Midbrain (tissue), 1 donor: ENCODE measurements around the gene COMMD10.

ENCODE experiments used
- DNase-seq: peaks from one replicate; lab custom pipeline; 2025; lab: John Stamatoyannopoulos, UW

COMMD10 gene

GRCh38 chr5:116225281-116225922 lies 140.6 kb downstream of the COMMD10 start:
- no peak for DNase-seq

DNA sequence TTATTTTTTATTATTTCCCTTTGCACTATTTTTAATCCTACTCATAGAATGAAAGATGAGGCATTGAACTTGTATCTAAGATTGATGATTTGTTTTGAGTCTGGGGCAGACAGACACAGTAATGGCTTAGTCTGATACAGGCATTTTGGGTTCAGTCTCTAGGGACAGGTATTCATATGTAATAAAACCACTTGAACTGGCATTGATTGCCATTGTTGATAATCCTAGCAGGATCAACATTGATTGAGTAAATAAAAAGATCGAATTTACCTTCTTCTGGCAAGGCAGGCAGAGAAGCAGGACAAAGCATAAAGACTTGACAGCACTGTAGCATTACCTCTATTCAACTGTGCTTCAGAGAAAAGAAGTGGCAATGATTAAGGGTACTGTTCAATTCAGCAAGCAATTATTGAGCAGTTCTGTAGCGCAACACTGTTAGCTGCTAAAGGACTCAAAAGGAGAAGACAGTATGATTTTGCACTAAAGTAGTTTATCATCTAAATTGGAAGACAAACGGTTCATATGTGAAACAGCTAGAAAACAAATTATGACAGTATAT lies 144.4 kb downstream of the COMMD10 start:
- no peak for DNase-seq

- no peak for DNase-seq
Observed at GRCh38 chr5:116231288-116231687, 146.5 kb downstream of the COMMD10 start.

DNA sequence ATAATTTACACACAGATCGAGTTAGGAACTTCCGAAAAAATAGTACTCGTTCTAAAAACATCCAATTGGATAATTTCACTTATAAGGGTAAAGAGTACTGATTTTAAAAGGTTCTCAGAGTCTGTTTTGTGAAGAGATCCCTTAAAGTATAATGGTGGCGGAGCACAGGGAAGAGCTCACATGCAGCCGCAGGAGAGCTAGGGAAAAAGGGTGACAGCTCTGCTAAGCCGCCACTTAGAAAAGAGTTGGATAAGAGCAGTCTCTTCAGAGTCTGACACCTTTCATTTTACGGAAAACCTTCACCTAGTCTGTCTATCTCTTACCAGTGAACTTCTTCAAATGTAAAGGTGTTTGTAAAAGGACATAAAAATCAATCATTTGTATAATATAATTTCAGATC lies 149.9 kb downstream of the COMMD10 start:
- DNase-seq = no peak

GRCh38 chr5:116237917-116238500 lies 153.2 kb downstream of the COMMD10 start:
- no peak for DNase-seq

- no peak for DNase-seq
Observed at GRCh38 chr5:116242343-116242742, 157.5 kb downstream of the COMMD10 start.

DNA sequence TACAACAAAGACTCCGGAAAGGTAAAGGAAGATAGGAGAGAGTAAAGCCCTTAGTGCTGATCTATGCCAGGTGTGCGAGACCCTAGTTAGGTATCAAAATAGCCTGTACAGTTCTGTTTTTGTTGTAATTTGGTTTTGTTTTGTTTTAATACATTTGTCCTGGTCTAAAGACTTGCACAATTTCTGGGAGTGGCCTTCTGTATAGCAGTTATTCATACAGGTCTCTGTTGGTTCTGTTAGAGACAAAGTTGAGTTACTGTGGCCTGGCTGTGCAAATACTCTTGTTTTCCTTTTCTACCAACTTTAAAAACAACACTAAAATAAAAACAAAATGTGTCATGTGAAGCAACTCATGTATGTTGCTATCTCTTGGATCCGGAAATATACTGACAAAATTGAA lies 163.6 kb downstream of the COMMD10 start:
- no peak for DNase-seq

DNA sequence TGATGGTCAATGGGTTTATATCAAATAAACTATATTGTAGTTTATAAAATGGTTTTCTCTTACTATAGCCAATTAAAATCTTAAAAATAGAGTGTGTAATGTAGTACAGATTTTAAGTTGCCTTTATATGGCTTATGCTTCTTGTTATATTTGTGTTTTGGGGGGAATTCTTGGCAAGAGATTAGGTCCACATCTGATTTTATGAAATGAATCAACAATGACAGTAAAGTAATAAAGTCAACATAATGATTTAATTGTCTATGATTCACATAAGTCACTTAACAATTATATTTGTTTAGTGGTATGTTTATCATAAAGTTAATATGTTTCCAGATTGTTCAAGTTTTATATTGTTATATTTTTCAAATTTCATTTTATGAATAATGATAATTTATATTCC lies 164.8 kb downstream of the COMMD10 start:
- no peak for DNase-seq

- no peak for DNase-seq
Observed at GRCh38 chr5:116256717-116257116, 171.9 kb downstream of the COMMD10 start.

DNA sequence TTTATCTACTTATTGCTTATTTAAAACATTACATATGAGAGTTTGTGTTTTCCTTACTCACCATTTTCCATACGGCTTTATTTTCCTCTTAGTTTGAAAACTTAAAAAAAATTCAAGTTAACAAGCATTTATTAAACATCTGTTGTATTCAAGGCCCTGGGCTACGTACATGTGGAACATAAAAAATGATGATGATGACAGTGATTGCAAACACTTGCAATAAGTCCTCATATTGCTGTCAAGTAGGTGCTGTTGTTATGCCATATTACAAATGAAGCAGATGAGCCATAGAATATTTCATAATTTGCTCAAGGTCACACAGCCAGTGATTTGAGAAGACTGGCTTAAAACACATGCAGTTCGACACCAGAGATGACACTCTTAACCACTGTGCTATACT lies 180.6 kb downstream of the COMMD10 start:
- DNase-seq = no peak

DNA sequence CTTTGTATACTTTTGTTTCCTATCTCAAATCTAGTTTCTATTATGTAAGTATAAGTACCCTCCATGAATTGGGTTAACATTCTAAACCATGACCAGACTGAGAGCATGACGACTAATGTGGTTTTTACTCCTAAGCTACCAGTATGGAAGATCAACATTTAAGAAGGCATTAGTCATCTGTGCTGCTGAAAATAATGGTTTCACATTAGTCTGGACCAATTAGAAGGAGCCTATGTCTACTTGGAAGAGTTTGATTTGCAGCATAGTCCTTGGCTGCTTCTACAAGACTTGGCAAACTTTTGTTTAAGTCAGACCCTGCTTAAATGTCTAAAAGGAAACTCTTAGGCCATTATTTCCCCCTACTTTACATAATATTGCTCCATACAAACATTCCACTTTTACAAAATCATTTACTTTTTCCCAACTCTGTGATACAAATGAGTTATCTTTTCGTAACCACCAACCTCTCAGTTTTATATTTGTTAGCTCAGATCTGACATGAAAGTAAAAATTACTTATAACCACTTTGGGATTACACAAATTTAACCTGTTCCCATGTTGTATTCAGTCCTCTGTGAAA lies 186.7 kb downstream of the COMMD10 start:
- DNase-seq = no peak

- DNase-seq = no peak
Observed at GRCh38 chr5:116272281-116272941, 187.6 kb downstream of the COMMD10 start.

GRCh38 chr5:116273448-116274242 lies 188.8 kb downstream of the COMMD10 start:
- no peak for DNase-seq

DNA sequence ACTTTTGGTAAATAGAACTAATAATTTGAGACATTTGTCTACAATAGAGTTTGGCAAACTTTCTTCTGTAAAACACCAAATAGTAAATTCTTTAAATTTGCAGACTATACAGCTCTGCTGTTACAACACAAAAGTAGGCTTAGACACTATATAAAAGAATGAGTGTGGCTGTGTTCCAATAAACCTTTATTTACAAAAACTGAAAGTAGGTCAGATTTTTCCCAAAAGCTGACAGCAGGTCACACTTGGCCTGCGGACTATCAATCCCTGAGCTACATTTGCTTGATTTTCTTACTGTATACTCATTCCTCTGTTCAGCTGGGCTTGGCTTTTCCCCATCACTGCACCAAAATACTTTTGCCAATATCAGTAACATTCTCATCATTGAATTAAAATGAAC lies 189.4 kb downstream of the COMMD10 start:
- no peak for DNase-seq

- DNase-seq = no peak
Observed at GRCh38 chr5:116275282-116275681, 190.5 kb downstream of the COMMD10 start.

DNA sequence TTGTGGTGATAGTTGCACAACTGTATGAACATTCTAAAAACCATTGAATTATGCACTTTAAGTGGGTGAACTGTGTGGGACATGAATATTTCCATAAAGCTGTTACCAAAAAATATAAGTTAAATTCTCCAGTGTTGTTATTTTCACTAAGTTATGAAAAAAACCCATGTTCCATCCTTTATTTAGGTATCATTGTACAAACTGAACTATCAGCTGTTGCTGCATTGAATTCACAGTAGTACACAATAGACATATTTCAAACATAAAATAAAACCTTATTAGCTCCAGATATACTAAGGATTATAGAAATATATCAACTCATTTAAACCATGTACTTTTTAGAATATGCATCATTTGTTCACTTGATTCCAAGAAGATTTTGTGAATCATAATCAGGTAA lies 192.1 kb downstream of the COMMD10 start:
- no peak for DNase-seq

DNA sequence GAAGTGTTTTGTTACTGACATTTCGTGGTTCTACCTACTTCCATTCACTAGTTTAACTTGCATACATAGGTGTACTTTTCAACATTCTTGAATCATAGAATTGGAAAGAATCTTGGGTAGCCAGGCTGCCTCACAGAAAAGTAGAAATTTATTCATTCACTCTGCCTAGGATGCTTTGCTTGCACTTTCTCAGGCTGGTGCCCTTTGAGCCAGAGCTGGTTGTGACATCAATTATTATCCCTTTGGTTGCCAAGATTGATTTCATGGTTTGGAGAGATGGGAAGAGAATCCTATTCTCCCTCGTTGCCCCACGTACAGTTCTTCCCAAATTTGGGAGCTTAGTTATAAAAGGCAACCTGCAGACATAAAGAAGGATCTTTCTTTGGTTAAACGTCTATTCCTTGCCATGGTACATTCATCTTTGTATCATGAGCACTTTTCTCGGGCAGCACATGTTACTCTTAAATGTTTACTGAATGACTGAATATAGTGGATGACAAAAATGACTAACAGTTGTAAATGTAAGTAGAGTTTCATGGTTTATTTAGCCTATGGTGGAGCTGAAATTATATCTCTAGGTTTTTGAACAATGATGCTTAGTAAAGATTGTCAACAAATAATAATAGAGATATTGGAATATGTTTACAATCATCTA lies 195.5 kb downstream of the COMMD10 start:
- DNase-seq = no peak

DNA sequence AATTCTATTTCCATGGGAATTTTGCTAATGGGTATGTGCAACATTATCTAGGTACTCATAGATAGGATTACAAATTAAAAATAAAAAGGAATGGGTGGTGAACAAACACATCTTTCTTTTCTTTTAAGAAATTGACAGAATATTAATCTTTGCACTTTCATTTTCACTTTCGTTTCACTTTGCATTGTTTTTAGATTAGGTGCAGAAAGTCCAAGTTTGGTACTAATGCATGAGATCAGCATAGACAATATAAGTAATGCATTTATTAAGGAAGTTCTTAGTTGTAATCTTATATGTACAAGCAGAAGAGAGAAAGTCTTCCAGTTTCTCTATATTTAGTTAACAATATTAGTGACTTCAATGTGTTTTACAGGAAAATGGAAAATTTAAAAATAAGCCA lies 196.5 kb downstream of the COMMD10 start:
- no peak for DNase-seq

DNA sequence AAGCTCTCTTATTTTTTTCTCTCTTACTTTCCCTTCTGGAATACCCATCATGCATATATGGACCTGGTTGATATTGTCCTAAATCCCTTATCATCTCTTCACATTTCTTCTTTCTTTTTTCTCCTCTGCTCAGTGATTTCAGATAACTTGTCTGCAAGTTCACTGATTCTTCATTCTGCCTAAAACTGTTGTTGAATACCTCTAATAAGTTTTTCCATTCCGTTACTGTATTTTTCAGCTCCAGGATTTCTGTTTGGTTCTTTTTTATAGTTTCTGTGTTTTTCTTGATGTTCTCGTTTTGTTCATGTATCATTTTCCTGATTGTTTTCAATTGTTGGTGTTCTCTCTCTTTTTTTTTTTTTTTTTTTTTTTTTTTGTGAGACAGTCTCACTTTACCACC lies 203.7 kb downstream of the COMMD10 start:
- no peak for DNase-seq

GRCh38 chr5:116289276-116289675 lies 204.5 kb downstream of the COMMD10 start:
- no peak for DNase-seq

GRCh38 chr5:116291271-116291670 lies 206.4 kb downstream of the COMMD10 start:
- no peak for DNase-seq

DNA sequence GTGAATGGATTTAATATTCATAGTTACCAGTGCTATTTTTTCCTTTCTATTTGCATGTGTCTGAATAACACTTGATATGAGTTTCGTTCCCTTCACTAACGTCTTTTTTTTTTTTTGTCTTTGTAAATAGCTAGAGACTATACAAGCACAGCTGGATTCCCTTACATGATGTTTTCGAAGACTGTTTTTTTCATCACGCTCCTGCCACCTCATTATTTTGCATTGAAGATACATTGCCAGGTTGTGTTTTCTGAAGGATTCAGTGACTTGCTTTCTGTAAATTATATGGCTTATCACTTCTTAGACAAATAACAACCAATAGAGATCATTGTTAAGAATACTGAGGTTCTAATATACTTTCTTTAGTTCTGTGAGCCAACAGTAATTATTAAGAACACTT lies 207.5 kb downstream of the COMMD10 start:
- DNase-seq = no peak
